ENCODE measurements around the gene STUM.
"Not testable (repeated sequence)": the region's sequence is repeated elsewhere in the genome, so short reads cannot be mapped to it uniquely, and the experiment has no call there.

Gene STUM

DNA sequence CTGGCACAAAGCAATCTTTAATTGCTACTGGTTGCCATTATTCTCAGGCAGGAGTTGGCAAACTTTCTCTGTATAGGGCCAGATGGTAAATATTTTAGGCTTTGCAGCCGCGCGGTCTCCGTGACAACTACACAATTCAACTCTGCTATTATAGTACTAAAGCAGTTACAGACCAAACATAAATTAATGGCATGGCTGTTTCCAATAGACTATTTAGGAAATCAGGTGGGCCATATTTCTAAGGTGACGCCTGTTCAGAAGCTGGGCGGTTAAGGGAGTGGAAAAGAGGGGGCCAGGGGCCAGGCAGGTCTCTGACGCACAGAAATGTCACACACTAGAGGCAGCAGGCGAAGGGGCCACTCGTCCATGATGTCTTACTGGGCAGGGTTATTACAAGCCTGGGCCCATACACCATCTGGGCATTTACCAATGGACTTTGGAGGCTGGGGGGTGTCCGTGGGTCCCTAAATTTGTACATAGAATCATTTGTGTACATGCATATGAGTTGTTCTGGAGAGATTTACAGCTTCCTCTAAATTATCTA is 80.1 kb downstream of the STUM start:
- peak; percentile 19 for DNase-seq

GRCh38 chr1:226629210-226629895 is 80.8 kb downstream of the STUM start:
- peak; percentile 20 for DNase-seq

DNA sequence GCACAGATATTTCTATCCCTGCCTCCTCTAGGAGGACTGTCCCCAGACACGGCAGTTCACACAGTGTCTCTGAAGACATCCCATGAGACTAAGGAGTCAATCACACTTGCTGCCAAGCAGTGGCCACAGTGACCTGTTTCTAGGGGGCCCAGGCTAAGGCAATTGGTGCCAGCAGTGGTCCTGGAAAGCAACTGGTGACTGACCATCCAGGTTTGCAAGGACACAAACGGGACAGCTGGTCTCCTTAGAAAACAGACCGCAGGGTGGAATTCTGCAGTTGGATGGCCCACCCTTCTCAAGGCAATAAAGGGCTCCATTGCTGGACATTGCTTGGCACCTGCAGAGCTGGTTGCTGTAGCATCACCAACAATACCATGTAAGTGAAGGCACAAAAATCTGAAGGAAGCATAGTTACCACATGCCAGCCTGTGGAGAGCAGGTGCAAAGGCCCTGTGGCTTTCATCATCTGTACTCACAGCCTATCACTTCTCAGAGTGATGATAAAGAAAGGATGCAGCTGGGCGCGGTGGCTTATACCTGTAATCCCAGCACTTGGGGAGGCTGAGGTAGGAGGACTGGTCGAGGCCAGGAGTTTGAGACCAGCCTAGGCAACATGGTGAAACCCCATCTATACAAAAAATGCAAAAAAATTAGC is 81.5 kb downstream of the STUM start:
- peak; percentile 16 for DNase-seq

DNA sequence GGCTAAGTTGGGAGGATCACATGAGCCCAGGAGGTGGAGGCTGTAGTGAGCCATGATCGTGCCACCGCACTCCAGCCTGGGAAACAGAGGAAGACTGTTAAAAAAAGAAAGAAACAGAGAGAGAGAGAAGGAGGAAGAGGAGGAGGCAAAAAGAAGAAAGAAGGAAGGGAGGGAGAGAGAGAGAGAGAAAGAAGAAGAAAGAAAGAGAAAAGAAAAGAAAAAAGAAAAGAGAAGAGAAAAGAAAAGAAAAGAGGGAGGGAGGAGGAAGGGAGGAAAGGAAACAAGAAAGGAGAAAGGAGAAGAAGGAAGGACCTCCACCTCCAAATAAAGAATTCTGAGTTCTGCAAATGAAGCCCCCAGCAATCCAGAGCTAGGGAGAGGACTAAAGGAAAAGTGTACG is 82.0 kb downstream of the STUM start:
- DNase-seq, result no peak

GRCh38 chr1:226631229-226632000 is 82.9 kb downstream of the STUM start:
- DNase-seq, result peak; percentile 18

DNA sequence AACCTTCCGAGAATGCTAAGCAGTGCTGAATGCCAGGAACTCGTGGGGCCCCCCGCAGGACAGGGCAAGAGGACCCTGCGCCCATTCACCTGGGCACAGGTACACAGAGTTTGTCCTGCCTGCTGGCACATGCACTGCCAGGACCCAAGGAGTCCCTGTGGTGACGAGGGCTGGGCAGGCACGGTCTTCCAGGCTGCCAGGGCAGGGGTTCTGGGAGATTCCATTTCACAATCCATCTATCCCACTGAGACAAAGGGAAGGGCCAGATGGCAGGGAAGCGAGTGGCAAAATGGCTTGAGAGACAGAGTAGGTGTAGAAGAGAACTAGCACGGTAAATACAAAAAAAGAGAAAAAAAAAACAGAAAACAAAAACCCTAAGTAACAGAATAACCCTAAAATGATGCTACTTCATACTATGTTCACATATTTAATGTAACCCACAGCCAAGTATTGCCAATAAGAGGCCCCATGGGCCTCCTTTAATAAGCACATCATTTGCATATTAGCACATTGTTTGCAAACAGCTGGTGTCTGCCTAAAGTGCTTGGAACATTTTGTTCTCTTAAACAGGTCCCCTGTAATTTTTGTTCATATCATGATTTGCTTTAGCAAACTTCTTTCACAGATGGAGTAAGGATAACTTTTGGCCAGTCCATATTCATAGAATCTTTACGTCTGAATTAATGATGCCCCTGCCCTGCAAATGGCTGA is 83.8 kb downstream of the STUM start:
- DNase-seq, result peak; percentile 18

DNA sequence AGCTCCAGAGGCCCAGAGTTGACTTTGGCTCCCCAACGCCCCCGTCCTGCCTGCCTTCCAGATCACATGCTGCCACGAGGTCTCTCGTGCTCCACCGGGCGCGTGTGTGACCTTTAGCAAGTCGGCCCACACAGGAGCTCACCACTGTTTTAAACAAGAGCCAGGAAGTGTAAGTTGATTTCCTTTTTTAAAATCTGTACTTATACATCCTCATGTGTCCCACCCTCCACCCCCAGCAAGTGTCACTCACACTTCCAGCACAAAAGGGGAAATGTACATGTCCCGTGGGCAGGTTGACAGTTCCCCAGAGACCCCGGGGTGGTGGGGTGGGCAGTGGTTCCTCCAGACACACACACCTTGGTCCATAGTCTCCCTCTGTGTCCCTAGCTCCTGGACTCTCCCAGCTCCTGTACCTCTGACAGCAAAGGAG is 84.4 kb downstream of the STUM start:
- DNase-seq, result peak; percentile 55

DNA sequence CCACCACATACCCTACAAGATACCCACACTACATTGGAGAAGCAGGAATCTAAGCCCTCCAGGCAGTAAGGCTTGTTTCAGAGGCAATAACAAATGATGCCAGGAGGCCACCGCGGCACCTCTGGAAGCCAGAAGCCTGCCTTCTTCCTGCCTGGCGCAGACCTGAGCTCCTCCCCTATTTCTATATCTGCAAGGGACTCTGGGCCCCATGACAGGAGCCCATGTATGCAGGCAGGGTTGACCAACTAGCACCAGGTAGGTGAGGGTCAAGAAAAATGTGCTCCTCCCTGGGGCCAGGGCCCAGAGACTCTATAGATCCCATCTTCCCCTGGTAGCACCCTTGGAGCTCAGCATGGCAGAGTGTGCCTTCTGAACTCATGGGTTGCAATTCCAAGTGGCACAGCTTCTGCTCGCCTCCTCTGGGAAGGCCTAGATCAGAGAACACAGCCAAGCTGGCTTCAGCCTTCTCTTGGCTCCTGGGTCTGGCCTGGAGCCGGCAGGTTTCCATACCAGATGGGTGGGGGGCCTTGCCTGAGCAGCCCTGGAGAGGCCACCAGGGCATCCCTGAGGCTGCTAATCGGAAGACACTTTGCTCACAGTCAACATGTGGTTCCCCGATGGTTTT is 85.1 kb downstream of the STUM start:
- DNase-seq, result peak; percentile 32

DNA sequence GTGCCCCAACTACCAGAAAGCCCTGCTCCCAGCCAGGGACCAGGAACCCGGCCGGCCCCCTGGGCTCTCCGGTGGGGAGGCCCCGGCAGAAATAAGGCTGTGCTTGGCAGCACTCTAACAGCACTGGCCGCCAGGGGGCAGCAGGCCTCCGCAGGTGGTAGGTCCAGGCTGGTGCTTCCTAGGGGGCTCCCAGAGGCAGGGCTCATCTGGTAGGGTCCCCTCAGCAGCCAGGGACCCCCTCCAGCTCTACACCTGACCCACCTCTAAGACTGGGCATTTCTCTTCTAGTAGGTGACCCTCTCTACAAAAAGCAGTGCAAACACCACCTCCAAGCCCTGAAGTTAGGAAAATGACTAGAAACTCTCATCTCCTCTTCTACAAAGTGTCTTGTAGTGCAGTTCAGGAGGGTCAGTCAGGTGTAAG is 85.6 kb downstream of the STUM start:
- DNase-seq, result peak; percentile 93

DNA sequence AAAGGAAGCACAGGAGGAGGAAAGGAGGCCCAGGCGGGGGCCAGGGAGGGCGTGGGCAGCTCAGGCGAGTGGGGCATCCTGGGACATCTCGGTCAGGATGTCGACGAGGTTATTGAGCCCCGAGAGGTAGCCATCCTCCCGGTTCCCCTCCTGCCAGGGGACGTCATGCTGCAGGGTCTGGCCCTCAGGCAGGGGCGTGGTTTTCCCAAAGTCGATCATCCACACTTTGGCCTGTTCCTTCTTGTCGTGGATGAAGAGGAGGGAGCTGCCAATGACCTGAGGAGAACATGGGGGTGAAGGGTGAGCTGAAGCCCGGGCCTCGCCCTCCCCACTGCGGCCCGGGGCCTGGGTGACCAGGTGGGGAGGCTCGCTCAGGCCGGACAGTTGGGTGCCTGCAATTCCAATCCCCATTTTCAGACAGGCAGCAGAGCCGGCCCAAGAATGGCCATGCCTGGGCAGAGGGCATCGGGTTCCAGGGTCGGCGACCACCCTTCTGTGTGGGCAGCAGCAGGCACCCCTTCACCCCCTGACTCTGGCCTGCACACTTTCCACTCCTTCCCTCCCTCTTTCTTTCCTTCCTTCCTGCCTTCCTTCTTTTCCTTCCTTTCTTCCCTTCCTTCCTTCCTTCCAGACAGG is 86.2 kb downstream of the STUM start:
- peak; percentile 24 for DNase-seq

GRCh38 chr1:226635456-226635941 is 86.9 kb downstream of the STUM start:
- DNase-seq, result peak; percentile 68

DNA sequence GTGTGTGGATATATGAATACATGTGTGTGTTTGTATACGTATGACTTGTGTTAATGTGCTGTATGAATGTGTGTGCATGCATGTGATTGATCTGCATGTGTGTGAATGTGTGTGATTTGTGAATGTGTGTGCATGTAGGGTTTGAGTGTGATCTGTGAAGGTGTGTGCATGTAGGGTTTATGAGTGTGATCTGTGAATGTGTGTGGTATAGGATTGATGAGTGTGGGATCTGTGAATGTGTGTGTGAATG is 88.2 kb downstream of the STUM start:
- no peak for DNase-seq

- DNase-seq, result peak; percentile 23
Measured at GRCh38 chr1:226637147-226637935, 88.8 kb downstream of the STUM start.

GRCh38 chr1:226638001-226638601 is 89.5 kb downstream of the STUM start:
- DNase-seq, result peak; percentile 14

GRCh38 chr1:226638608-226639007 is 90.0 kb downstream of the STUM start:
- peak; percentile 16 for DNase-seq

DNA sequence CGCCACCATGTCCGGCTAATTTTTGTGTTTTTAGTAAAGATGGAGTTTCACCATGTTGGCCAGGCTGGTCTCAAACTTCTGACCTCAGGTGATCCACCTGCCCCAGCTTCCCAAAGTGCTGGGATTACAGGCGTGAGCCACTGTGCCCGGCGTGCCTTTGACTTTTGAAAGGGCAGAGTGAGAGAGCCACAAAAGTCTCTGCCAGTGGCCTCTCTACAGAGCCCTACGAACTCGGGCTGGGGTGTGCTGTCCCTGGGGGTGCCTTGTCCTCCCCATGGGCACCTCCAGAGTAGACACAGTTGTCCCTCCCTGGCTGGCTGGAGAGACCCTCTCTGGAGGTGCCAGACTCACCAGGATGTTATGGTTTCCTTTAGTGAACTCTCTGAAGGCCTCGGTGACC is 90.6 kb downstream of the STUM start:
- not testable (repeated sequence) for DNase-seq

DNA sequence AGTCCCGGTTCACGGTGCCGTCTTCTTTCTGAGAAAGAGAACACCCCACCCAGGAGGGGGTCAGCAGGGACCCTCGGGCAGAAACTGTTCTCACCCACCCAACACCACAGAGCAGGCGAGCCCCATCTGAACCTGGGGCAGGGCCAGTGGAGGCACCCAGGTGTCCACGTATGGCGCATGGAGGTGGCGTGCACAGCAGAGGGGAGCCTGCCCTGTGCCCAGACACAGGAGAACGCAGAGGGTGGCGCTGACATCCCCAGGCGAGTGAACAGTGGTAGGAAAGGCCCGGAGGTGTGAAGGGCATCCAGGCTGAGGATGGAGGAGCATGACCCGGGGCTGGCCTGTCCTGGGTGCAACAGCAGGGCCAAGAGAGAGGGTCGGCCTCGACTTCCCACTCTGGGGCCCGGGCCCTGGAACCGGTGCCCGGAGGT is 91.1 kb downstream of the STUM start:
- DNase-seq, result no peak

DNA sequence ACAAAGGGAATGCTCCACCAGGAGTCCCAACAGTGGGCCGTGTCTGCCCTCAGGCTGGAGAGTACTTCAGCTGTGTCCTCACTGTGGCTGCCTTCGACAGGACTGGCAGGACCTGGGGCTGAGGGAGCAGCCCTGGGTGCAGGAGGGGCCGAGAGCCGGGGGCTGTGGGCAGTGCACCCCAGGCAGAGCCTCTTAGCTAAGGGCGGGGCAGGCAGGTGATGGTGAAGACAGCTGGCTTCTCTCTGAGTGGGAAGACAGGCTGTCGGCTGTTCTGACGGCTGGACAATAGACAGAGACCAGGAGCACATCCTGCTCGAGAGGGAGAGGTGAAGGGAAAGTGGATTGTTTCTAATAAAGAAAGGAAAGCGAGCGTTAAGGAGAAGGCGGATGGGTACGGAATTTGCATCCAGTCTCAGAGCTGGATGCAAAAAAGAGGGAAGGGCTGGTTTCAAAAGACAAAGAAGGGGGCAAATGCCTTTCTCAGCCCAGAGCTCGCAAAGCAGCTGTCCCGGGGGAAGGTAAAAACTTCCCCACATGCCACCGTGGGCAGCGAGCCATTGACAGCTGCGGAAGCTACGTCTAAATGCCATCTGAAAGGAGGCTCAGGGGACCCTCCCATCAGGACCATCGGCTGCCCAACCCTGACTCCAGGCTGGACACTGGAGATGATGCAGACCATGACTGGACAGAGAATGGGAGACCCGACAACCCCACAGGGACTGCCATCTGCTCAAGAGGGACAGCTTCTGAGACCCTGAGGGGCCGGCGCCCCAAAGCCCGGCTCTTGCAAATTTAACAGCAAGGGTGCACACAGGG is 92.0 kb downstream of the STUM start:
- no peak for DNase-seq

- DNase-seq, result no peak
Measured at GRCh38 chr1:226641671-226642231, 93.2 kb downstream of the STUM start.
